Measurements from ENCODE around the gene SLC2A1.

Gene SLC2A1

DNA sequence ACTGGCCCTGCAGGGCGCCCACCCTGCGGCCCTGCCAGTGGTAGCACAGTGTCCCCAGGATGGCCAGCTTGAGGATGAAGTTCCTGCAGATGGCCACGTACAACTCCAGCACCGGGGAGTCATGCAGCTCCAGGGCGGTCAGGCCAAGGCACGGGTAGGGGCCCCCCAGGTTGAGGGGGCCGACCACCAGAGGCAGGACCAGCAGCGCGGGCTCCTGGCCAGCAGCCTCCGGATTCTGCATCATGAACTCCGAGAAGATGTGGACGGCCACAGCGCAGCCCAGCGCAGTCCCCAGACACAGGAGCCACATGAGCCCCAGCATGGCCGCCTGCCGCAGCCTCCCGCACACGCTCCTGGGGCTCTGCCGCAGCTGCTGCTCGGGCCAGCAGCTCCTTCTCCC lies 71.3 kb downstream of the SLC2A1 start:
- DNase-seq, result no peak

DNA sequence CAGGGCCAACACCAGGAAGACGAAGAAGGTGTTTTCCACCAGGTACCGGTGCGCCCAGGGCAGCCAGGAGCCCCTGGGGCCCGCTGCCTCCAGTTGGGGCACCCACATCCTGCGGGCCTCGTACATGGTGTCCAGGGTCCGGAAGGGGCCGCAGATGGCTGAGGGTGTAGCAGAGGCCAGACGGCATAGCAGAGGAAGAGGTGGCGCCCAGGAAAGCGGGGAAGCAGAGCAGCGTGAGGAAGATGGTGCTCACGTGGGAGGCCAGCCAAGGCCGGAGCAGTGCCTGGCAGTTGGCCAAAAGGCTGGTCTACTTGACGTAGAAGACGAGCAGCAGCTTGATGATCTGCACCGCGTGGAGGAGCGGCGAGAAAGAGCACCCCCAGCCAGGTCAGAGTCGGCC lies 71.9 kb downstream of the SLC2A1 start:
- DNase-seq, result no peak

DNA sequence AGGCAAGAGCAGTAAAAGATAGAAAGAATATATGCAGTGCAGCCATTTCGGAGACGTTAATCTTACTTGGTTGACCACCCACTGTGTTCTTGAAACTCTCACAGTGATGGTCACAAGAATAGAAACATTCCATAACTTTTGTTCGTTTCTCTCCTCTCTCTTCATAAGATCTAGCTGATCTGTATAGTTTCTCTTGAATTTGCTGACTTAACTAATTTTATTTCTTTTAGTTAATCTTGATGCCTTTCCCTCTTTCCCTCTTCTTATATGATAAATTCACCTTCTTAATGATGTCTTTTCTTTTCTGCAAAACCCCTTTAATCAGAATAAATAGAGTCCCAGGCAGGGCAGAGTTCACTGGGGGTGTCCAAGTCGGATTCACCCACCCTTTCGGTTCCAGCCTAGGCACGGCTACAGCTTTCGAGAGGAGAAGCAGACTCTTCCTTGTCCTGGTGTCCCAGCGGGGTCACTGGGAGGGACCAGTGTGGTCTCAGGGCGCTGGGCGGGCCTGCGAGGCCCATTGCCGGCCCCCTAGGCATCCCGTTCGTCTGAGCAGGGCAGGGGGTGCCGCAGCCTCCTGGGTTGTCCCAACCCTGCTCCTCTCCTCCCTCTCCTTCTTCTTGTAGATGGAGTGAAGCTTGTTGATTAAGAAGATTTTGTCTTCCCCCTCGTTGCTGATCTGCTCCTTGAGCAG lies 72.5 kb downstream of the SLC2A1 start:
- DNase-seq, result no peak

DNA sequence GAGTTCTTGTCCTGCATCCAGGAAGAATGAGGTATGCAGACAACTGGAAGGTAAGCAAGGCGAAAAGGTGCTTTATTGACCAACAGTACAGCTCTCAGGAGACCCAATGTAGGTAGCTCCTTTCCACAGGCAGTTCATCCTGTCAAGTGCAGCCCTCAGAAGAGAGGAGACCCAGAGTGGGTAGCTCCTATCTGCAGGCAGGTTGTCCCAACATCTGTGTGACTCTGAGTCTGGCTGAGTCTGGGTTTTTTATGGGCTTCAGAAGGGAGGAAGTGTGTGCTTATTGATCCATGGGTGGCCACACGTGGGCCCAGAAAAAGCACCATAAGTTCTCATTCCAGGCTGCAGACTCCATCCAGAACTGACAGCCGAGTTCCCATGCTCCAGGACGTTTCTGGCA lies 78.3 kb downstream of the SLC2A1 start:
- DNase-seq, result no peak

DNA sequence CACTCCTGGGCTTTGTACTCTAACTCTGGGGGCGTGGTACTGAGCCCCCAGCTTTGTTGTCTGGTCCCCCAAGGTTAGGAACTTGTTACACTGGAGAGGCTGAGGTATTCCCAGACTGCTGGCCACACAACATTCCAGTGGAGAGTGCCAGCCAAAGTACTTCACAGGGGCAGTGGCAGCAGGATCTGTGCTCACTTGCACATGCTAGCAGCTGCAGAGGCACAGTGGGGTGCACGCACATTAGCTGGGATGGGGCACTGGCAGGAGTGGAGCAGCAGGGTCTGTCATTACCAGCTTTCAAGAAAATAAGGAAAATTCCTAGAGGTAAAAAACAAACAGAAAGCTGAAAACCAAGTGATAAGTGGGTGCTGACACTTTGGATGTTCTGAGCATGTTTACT lies 81.3 kb downstream of the SLC2A1 start:
- no peak for DNase-seq

DNA sequence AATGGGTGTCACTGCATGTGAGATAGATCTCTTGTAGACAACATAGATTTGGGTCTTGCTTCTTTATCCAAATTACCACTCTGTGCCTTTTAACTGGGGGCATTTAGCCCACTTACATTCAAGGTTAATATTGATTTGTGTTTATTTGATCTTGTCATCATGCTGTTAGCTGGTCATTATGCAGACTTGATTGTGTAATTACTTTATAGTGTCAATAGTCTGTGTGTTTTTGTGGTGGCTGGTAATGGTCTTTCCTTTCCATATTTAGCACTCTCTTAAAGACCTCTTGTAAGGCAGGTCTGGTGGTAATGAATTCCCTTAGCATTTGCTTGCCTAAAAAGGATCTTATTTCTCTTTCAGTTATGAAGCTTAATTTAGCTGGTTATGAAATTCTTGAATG lies 82.7 kb downstream of the SLC2A1 start:
- DNase-seq, result no peak

Data from amniotic stem cell (primary cell).